ENCODE measurements around the gene ITGA4. TPM values are rescaled to one million over a fixed set of nuclear protein-coding genes. Genes with fewer than 3 reads are reported as not detected.
A peak's percentile ranks its signal among the peaks of the same experiment; 100 is the strongest.

The ITGA4 gene
- 10 to 100 TPM in 2 of 3 donors, 1 to 10 TPM in 1; 6.7 to 12.5 (median 11.7) TPM for total RNA-seq

- Histone ChIP-seq H3K27me3 (peaks cover 2 to 7% of the 10 kb centered on the region in 2 donors), H3K36me3 (no peaks in the 10 kb centered on the region), H3K27ac (peak within 1 kb of the TSS; percentile 3 to 78), H3K9me3 (no peaks in the 10 kb centered on the region), H3K4me3 (peak within 1 kb of the TSS; percentile 52 to 84 (median 53)), H3K4me1 (no peaks in the 10 kb centered on the region)
- DNase-seq (ENCODE audit: low spot score in 2 of 2): peak; percentile 19 to 51
- TF ChIP-seq POLR2AphosphoS5 (IDR thresholded peaks at IDR 0.05) (no peak), POLR2A (IDR thresholded peaks at IDR 0.05) (no peak), CTCF (IDR thresholded peaks at IDR 0.05) (peak in 2 of 3 donors; percentile 20 to 29)
- intact Hi-C loops (cut with DNase I; ENCODE audit: low total_unique reads): no loop called here
Observed at GRCh38 chr2:181457121-181457740, at the start of gene ITGA4. Gene ITGA4, plus strand, starts transcription at chr2:181457386. Its CDS starts 269 bp downstream, at chr2:181457655.

GRCh38 chr2:181408861-181409260 is 48.3 kb upstream of the ITGA4 start:
- Histone ChIP-seq H3K9me3 (no peaks in the 10 kb centered on the region), H3K27me3 (no peaks in the 10 kb centered on the region), H3K4me3 (no peak overlapping the region), H3K4me1 (no peaks in the 10 kb centered on the region), H3K36me3 (no peaks in the 10 kb centered on the region), H3K27ac (no peak overlapping the region)
- no peak for DNase-seq (ENCODE audit: low spot score in 2 of 2)
- no peak for TF ChIP-seq POLR2A (IDR thresholded peaks at IDR 0.05)
- TF ChIP-seq POLR2AphosphoS5 (IDR thresholded peaks at IDR 0.05): no peak
- TF ChIP-seq CTCF (IDR thresholded peaks at IDR 0.05): no peak
- intact Hi-C loops (cut with DNase I; ENCODE audit: low total_unique reads): no loop called here

DNA sequence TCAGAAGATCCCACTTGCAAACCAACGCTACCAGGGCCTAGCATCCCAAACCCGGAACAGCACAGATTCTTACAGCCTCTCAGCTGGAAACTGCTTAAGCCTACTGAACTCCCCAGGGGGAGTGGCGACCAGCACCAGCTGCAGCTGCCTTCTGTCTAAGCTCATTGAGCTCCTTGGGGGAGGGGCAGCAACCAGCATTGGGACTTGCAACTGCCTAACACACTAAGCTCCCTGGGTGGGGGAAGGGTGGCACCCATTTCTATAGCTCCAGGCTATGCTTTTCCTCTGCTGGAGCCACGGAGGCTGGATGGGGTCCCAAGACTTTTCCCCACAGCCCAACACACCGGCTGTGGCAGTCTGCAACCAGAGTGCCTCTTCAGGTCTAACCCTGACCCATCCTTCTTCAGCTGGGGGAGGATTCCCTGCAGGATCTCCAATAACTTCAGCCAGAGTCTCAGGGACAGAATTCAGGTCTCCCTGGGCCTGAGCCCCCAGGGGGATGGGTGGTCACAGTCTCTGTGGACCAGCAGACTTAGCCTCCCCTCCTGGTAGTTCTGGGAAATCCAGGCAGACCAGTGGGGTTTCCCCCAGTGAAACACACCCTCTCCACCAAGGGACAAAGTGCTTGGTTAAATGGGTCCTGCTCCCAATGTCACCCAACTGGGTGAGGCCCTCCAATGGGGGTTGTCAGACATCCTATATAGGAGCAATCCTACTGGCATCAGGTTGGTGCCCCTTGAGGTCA is 45.9 kb upstream of the ITGA4 start:
- Histone ChIP-seq H3K36me3 (no peaks in the 10 kb centered on the region), H3K9me3 (peaks cover 0 to 6% of the 10 kb centered on the region in 2 donors), H3K4me1 (no peaks in the 10 kb centered on the region), H3K27ac (no peak overlapping the region), H3K27me3 (no peaks in the 10 kb centered on the region), H3K4me3 (no peak overlapping the region)
- intact Hi-C loops (cut with DNase I; ENCODE audit: low total_unique reads): no loop called here
- TF ChIP-seq POLR2AphosphoS5 (IDR thresholded peaks at IDR 0.05) (no peak), CTCF (IDR thresholded peaks at IDR 0.05) (no peak), POLR2A (IDR thresholded peaks at IDR 0.05) (no peak)
- no peak for DNase-seq (ENCODE audit: low spot score in 2 of 2)

DNA sequence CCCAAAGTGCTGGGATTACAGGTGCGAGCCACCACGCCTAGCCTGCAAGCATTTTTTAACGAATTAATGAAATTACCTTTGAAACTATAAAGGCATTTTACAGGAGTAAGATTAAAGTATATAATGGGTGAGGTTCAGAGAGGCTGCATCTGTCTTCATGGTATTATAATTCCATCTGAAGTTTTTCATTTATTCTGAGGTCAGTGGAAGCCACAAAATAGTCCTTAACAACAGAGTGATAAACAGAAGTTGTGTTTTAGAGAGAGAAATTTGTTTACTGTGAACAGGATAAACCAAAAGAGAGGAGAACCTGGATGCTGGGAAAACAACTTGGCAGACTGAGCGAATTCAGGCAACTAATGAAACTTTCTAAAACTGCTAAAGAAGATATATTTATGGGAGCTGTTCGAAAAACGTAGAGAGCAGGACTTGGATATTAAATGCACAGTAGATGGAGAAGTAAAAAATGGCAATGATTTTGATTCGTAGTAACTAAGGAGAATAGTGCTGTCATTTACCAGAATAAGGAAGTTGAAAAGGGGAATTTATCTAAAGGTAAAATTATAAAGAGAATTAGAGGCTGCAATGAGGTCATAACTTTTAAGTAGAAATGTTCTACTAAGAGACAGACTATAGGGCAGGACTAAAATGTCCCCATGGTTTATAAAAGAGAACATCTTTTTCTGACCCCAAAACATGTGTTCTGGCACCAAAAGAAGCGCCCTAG is 37.9 kb upstream of the ITGA4 start:
- H3K4me1 ChIP-seq: no peaks in the 10 kb centered on the region
- no peaks in the 10 kb centered on the region for H3K27me3 ChIP-seq
- H3K9me3 ChIP-seq: peaks cover 0 to 6% of the 10 kb centered on the region in 2 donors
- intact Hi-C loops (cut with DNase I; ENCODE audit: low total_unique reads): no loop called here
- TF ChIP-seq POLR2AphosphoS5 (IDR thresholded peaks at IDR 0.05) (no peak), CTCF (IDR thresholded peaks at IDR 0.05) (no peak), POLR2A (IDR thresholded peaks at IDR 0.05) (no peak)
- DNase-seq (ENCODE audit: low spot score in 2 of 2): no peak
- H3K4me3 ChIP-seq: no peak overlapping the region
- no peaks in the 10 kb centered on the region for H3K36me3 ChIP-seq
- H3K27ac ChIP-seq: no peak overlapping the region

All from breast epithelium (tissue), 4 donors.